Ascending aorta (tissue), 2 donors: ENCODE results near the gene WWC2. TPM values are rescaled to one million over a fixed set of nuclear protein-coding genes. Genes with fewer than 3 reads are reported as not detected.
A peak's percentile ranks its signal among the peaks of the same experiment; 100 is the strongest.

Source experiments
- DNase-seq, 2 donors: peaks; one replicate each; pipeline ENCODE4 v3.0.0-alpha.2; 2019; ENCODE audit warnings: low spot score in 2 of 2
- H3K27ac ChIP-seq, 2 donors: fragments of 200-600 bp; sonication (generic); one replicate each; pipeline ENCODE4 v1.5.1; 2016 to 2017; ENCODE audit warnings: mild to moderate bottlenecking in 1 of 2
- H3K27me3 ChIP-seq: fragments of 200-600 bp; sonication (generic); one replicate; pipeline ENCODE4 v1.5.1; 2017
- H3K36me3 ChIP-seq, 2 donors: fragments of 200-600 bp; sonication (generic); one replicate each; pipeline ENCODE4 v1.5.1; 2016
- H3K4me1 ChIP-seq, 2 donors: fragments of 200-600 bp; sonication (generic); one replicate each; pipeline ENCODE4 v1.5.1; 2016 to 2017; ENCODE audit warnings: mild to moderate bottlenecking in 1 of 2
- H3K4me3 ChIP-seq, 2 donors: fragments of 200-600 bp; sonication (generic); one replicate each; pipeline ENCODE4 v1.5.1; 2016 to 2017; ENCODE audit warnings: mild to moderate bottlenecking in 1 of 2
- H3K9me3 ChIP-seq, 2 donors: fragments of 200-600 bp; sonication (generic); one replicate each; pipeline ENCODE4 v1.5.1; 2016
- intact Hi-C: fragments of 100-400 bp; cut with DNase I; formaldehyde crosslinking; loops from one replicate; pipeline ENCODE4 v1.15.1; 2023
- total RNA-seq: library from RNA; depleted of rRNA; stranded (reverse); fragments of >200 nt; gene quantifications from one replicate; pipeline ENCODE4 v1.1.0, GENCODE V29; 2016
- TF ChIP-seq, protein P1 (sequence below), 3 experiments: fragments of 200-600 bp in 2 of 3; fragments of 450-650 bp in 1 of 3; sonication (generic) in 2 of 3; IDR thresholded peaks; one replicate each; pipeline ENCODE4 v1.5.1; 2016 to 2019; ENCODE audit warnings: antibody characterized with exemption in 3 of 3, mild to moderate bottlenecking in 1 of 3, moderate library complexity in 1 of 3

WWC2 gene
- total RNA-seq, 1 donor from 2014 or later: 3.8 TPM

DNA sequence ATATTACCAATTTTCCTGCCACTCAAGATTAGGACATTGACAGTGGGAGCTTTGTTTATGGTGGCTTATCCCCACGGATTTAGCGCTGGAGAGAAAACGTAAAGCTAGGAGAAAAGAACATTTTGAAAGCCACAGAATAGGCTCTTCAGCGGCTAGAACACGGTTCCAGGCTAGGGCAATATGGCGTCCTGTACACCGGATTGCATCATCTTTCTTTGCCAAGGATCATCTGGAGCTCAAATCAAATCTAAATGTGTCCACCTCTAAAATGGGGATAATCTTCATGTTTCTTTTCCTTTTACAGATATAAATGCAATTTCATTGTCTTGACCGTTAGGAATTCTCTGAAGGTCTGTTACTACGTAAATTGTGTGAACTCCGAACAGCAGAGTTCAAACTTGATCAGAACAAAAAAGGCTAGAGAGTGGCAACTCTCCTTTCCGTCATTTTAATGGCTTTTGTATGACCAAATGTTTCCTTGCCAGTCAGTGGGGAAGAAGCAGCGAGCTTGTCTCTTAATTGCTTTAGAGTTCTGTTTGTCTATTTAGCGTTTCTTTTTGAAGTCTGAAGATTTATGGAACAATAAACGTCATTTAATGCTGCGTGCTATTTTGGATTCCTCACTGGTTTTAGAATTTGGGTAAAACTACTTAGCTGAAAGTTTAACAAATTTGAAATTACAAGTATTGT is 2.6 kb upstream of the WWC2 start:
- intact Hi-C loops: loop anchor here (5.0 to 10.0 kb wide), 2 partner anchors 182 to 1376 kb away; partner anchors contain the start of genes DCTD and IRF2
- TF ChIP-seq, protein P1, sequence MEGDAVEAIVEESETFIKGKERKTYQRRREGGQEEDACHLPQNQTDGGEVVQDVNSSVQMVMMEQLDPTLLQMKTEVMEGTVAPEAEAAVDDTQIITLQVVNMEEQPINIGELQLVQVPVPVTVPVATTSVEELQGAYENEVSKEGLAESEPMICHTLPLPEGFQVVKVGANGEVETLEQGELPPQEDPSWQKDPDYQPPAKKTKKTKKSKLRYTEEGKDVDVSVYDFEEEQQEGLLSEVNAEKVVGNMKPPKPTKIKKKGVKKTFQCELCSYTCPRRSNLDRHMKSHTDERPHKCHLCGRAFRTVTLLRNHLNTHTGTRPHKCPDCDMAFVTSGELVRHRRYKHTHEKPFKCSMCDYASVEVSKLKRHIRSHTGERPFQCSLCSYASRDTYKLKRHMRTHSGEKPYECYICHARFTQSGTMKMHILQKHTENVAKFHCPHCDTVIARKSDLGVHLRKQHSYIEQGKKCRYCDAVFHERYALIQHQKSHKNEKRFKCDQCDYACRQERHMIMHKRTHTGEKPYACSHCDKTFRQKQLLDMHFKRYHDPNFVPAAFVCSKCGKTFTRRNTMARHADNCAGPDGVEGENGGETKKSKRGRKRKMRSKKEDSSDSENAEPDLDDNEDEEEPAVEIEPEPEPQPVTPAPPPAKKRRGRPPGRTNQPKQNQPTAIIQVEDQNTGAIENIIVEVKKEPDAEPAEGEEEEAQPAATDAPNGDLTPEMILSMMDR (IDR thresholded peaks at IDR 0.05): no peak
- no peak for DNase-seq
- H3K27me3 ChIP-seq: no peaks in the 10 kb centered on the region
- no peaks in the 10 kb centered on the region for H3K9me3 ChIP-seq
- H3K27ac ChIP-seq: no peak overlapping the region
- no peak overlapping the region for H3K4me3 ChIP-seq
- peaks cover 0 to 10% of the 10 kb centered on the region in 2 donors for H3K4me1 ChIP-seq
- H3K36me3 ChIP-seq: no peaks in the 10 kb centered on the region

DNA sequence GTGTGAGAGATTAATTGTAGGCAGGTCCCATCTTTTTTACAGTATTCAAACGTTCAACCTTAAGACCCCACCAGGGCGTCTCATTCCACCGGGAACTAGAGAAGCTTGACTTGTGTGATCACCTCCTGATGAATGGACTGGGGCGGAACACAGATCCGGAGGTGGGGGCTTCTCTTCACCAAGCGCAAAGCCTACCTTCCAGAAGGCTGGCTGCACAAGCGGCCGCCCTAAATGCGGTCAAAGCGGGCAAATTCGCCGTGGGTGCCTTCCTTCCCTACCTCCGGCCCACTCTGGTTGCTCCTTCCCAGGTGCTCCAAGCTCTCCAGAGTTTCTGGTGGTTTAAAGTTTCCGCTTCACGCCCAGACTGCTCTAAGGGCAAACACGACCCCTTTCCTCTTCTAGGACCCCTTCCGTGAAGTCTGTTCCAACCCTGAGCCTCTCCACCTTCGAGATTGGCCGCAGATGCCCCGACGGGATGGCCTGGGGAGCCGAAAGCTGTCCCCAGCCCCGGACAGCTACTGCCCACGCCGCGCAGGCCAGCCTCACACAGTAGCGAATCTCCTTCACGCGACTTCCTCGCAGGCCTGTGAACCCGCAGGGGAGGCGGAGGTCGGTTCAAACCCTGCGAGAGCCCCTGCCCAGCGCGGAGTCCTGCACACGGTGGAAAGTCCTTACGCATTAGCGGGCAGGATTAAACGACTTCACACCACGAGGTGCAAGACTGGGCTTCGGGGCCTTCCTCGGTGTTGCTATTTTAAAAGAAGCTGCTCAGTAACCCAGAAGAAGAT is 1.6 kb upstream of the WWC2 start:
- Histone ChIP-seq H3K4me1 (peaks cover 0 to 10% of the 10 kb centered on the region in 2 donors), H3K27ac (peak overlapping the region; percentile 94 to 98), H3K27me3 (no peaks in the 10 kb centered on the region), H3K9me3 (no peaks in the 10 kb centered on the region), H3K36me3 (no peaks in the 10 kb centered on the region), H3K4me3 (peak overlapping the region; percentile 79 to 98)
- peak in 1 of 2 donors; percentile 64 for DNase-seq
- intact Hi-C loops: loop anchor here (2.0 to 10.0 kb wide), 6 partner anchors 23 to 1375 kb away; partner anchors contain the start of genes CDKN2AIP, DCTD, ING2 and IRF2
- TF ChIP-seq, protein P1 (IDR thresholded peaks at IDR 0.05): no peak

DNA sequence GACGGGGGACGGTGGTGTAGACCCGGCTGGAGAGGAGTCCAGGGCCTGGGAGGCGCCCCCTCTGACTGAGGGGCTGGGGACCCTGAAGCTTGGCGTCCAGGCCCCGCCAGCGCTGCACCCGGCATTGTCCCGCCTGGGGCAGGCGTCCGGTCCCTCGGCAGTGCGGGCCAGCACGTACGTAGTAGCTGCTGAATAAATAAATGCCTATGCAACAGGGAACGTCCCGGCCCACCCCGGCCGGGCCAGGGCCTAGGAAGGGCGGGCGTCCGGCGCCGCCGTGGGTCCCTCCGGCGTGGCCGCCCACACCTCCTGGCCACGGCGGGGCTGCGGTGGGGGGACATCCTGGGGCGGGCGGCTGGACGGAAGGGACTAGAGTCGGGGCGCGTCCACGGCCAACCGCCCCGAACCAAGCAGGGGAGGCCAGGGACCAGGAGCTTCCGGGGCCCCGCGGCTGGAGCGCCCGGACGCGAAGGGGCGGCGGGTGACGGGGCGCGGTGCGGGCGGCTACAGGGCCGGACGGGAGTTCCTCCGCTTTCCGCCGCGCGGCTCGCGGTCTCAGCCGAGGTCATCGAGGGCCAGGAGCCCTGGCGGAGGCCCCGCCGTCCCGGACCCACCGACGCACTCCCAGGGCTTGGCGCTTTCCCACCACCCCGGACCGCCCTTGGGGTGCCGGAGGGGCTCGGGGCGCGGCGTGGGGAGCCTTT is 886 bp upstream of the WWC2 start:
- no peaks in the 10 kb centered on the region for H3K9me3 ChIP-seq

DNA sequence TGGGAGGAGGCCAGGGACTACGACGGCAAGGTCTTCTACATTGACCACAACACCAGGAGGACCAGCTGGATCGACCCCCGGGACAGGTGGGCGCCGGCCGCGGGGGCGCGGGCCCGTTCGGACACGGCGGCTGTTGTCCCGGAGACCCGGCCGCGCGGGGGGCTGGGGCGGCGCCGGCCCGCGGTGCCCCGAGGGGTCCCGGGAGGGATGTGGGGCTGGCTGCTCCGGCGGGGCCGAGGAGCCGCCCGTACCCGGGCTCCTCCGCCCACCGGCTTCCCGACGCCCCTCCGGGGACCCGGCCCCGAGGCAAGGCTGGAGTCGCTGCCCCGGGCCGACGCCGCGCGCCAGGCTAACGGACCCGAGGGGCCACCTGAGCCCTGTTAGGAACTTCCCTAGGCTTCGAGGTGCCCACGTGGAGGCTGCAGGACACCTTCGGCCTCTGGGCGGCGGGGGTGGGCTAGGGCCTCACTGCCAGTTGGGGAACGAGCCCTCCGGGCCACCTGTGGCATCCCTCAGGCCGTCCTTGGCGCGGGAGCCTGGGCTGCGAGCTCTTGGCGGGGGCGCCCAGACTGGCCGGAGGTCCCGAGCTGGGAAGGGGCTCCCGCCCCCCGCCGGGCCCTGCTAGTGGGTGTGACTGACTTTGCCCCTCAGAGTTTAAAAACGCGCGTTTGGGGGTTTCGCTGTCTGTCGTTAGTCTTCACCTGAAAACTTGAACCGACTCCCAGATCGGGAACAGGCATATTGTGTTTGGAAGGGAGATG is 660 bp downstream of the WWC2 start:
- Histone ChIP-seq H3K27ac (peak overlapping the region; percentile 94 to 98), H3K9me3 (no peaks in the 10 kb centered on the region), H3K4me3 (peak overlapping the region; percentile 79 to 98), H3K4me1 (peaks cover 0 to 10% of the 10 kb centered on the region in 2 donors), H3K27me3 (no peaks in the 10 kb centered on the region), H3K36me3 (no peaks in the 10 kb centered on the region)
- TF ChIP-seq, protein P1 (IDR thresholded peaks at IDR 0.05): no peak
- intact Hi-C loops: loop anchor here (1.0 to 10.0 kb wide), 7 partner anchors 19 to 1373 kb away; partner anchors contain the start of genes CDKN2AIP, DCTD, ING2 and IRF2
- DNase-seq: peak in 1 of 2 donors; percentile 68

More for the DNA sequence above, 886 bp upstream of the WWC2 start:
- TF ChIP-seq, protein P1 (IDR thresholded peaks at IDR 0.05): no peak
- Histone ChIP-seq H3K4me3 (peak overlapping the region; percentile 79 to 98), H3K4me1 (peaks cover 0 to 10% of the 10 kb centered on the region in 2 donors), H3K27ac (peak overlapping the region; percentile 94 to 98), H3K36me3 (no peaks in the 10 kb centered on the region), H3K27me3 (no peaks in the 10 kb centered on the region)
- DNase-seq: peak in 1 of 2 donors; percentile 76
- intact Hi-C loops: loop anchor here (2.0 to 10.0 kb wide), 6 partner anchors 23 to 1374 kb away; partner anchors contain the start of genes CDKN2AIP, DCTD, ING2 and IRF2

DNA sequence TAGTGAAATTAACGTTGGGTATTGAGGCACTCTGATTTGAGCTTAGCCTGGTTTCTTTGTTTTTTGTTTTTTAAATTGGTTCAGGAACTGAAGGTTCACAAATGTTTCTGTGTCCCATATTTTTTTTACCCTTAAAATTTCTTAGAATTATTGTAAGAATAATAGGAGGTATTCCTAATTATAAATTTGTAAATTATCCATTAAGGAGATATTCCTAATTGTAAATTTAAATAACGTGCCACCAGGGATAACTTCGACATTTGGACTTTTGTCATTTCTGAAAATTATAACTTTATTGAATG is 1.2 kb downstream of the WWC2 start:
- H3K27me3 ChIP-seq: no peaks in the 10 kb centered on the region
- peaks cover 0 to 10% of the 10 kb centered on the region in 2 donors for H3K4me1 ChIP-seq
- peak overlapping the region; percentile 79 to 98 for H3K4me3 ChIP-seq
- DNase-seq: no peak
- no peaks in the 10 kb centered on the region for H3K36me3 ChIP-seq
- intact Hi-C loops: no loop called here
- TF ChIP-seq, protein P1 (IDR thresholded peaks at IDR 0.05): no peak
- H3K27ac ChIP-seq: peak overlapping the region; percentile 94 to 98
- no peaks in the 10 kb centered on the region for H3K9me3 ChIP-seq
